Mesothelial cell of epicardium (in vitro differentiated cells): ENCODE data around the gene ASPSCR1. TPM values are rescaled to one million over a fixed set of nuclear protein-coding genes. Genes with fewer than 3 reads are reported as not detected.

ENCODE experiments used
- DNase-seq, 2 experiments: peaks; one replicate each; pipeline ENCODE4 v3.0.0; 2021; ENCODE audit warnings: low spot score in 2 of 2; ENCODE audit not compliant: unreplicated experiment in 2 of 2
- H3K27ac Mint-ChIP-seq: 2 replicates; pipeline ENCODE4 v1.8.0; 2021; ENCODE audit warnings: mixed read lengths
- H3K27me3 Mint-ChIP-seq: 2 replicates; pipeline ENCODE4 v1.8.0; 2021; ENCODE audit warnings: low read depth, mixed read lengths
- H3K36me3 Mint-ChIP-seq: 2 replicates; pipeline ENCODE4 v1.8.0; 2021; ENCODE audit warnings: mixed read lengths
- H3K4me1 Mint-ChIP-seq: 2 replicates; pipeline ENCODE4 v1.8.0; 2021; ENCODE audit warnings: mixed read lengths
- H3K4me3 Mint-ChIP-seq: 2 replicates; pipeline ENCODE4 v1.8.0; 2021; ENCODE audit warnings: mild to moderate bottlenecking, moderate library complexity, mixed read lengths
- H3K9me3 Mint-ChIP-seq: 2 replicates; pipeline ENCODE4 v1.8.0; 2021; ENCODE audit warnings: mixed read lengths
- CTCF ChIP-seq: fragments of 200-600 bp; sonication (generic); IDR thresholded peaks from one replicate; pipeline ENCODE4 v1.5.0; 2021; ENCODE audit warnings: antibody characterized with exemption; ENCODE audit not compliant: unreplicated experiment
- total RNA-seq: library from RNA; stranded (reverse); gene quantifications from 3 replicates; pipeline ENCODE4 v1.2.1, GENCODE V29; 2021

The ASPSCR1 gene
- total RNA-seq, 1 donor from 2014 or later = 50.5 TPM

GRCh38 chr17:82034371-82035011, 57.1 kb downstream of the ASPSCR1 start:
- Mint-ChIP-seq H3K4me1 (peaks cover 27% of the 10 kb centered on the region), H3K27ac (no peak overlapping the region), H3K27me3 (no peaks in the 10 kb centered on the region), H3K4me3 (peak overlapping the region; percentile 26), H3K36me3 (peaks cover 5% of the 10 kb centered on the region), H3K9me3 (no peaks in the 10 kb centered on the region)
- no peak for TF ChIP-seq CTCF
- no peak for DNase-seq

DNA sequence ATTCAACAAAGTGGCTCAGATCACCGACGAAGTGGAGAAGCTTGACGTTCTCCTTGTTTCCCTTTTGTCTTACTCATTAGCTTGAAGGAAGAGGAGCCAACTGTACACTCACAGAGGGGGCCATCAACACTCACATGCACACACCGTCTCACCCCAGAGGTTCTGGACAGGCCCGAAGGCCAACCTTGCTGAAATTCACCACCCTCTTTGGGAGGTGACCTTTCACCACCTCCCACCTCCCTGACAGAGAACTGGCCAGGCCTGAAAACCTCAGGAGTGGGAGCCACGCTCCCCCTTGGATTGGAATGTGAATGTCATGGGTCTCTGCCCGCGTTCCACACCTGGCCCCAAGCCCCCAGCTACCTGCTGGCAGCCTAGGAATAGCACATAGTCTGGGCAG, 58.1 kb downstream of the ASPSCR1 start:
- peak overlapping the region; percentile 49 for H3K4me3 Mint-ChIP-seq
- H3K27ac Mint-ChIP-seq = no peak overlapping the region
- H3K4me1 Mint-ChIP-seq = peaks cover 23% of the 10 kb centered on the region
- no peaks in the 10 kb centered on the region for H3K9me3 Mint-ChIP-seq
- peaks cover 5% of the 10 kb centered on the region for H3K36me3 Mint-ChIP-seq
- no peak for TF ChIP-seq CTCF
- no peaks in the 10 kb centered on the region for H3K27me3 Mint-ChIP-seq
- no peak for DNase-seq

DNA sequence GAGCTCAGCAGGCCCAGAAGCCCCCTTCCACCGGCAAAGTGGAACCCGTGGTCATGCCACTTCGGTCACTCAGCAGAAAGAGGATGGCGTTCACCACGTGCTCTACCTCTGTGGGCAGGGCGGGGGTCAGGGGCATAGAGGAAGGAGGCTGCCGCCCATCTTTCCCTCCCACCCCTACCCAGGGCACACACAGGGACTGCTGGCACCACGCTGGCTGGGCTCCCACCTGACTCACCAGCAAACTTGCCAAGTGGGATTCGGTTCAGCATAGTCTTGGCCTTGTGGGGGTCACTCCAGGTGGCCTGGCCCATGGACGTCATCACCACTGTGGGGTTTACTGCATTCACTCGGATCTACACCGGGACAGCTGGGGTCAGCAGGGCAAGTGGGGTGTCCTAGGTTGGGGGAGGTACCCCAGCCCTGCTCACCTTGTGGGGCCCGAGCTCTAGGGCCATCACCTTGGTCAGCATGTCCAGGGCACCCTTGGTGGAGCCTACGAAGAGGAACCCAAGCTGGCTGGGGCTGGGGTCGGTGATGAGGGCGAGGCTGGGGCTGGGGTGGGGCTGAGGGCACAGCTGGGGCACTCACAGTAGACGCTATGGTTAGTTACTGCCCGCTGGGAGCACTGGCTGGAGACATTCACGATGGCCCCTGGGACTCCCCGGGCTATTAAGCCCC, 58.7 kb downstream of the ASPSCR1 start:
- Mint-ChIP-seq H3K27me3 (no peaks in the 10 kb centered on the region), H3K4me3 (peak overlapping the region; percentile 70), H3K36me3 (peaks cover 5% of the 10 kb centered on the region), H3K9me3 (no peaks in the 10 kb centered on the region), H3K4me1 (peaks cover 22% of the 10 kb centered on the region), H3K27ac (no peak overlapping the region)
- no peak for TF ChIP-seq CTCF
- no peak for DNase-seq

- H3K27me3 Mint-ChIP-seq = no peaks in the 10 kb centered on the region
These were observed 59.2 kb downstream of the ASPSCR1 start for GRCh38 chr17:82036634-82037091.

More at GRCh38 chr17:82036634-82037091, 59.2 kb downstream of the ASPSCR1 start:
- TF ChIP-seq CTCF = no peak
- Mint-ChIP-seq H3K4me3 (peak overlapping the region; percentile 70), H3K9me3 (no peaks in the 10 kb centered on the region), H3K4me1 (peaks cover 22% of the 10 kb centered on the region), H3K36me3 (peaks cover 5% of the 10 kb centered on the region), H3K27ac (no peak overlapping the region)
- DNase-seq = no peak
